K562 (cell line): ENCODE data around the gene NAA40. TPM values are rescaled to one million over a fixed set of nuclear protein-coding genes. Genes with fewer than 3 reads are reported as not detected.

Experiments used
- ARID4B ChIP-seq: sonication (generic); formaldehyde crosslinking; IDR thresholded peaks from 2 replicates; pipeline ENCODE4 v1.8.0; 2022; ENCODE audit warnings: mild to moderate bottlenecking, missing genetic modification reagents
- HNRNPL ChIP-seq: fragments of 200-400 bp; formaldehyde crosslinking; IDR thresholded peaks from 2 replicates; pipeline ENCODE4 v1.6.1; 2017; ENCODE audit warnings: low read depth, mild to moderate bottlenecking, low read length
- RBBP5 ChIP-seq: fragments of 200-600 bp; sonication (generic); IDR thresholded peaks from 2 replicates; pipeline ENCODE4 v1.6.1; 2012; ENCODE audit warnings: borderline replicate concordance, mild to moderate bottlenecking, low read length, control low read depth, inconsistent platforms; ENCODE audit not compliant: insufficient read depth, poor library complexity, severe bottlenecking
- TRIM25 ChIP-seq: fragments of 450-650 bp; IDR thresholded peaks from 2 replicates; pipeline ENCODE4 v1.7.0; 2016; ENCODE audit warnings: borderline replicate concordance
- polyA plus RNA-seq, 8 experiments: library from polyadenylated mRNA; depleted of rRNA in 4 of 8; stranded (reverse) in 5 of 8; unstranded in 3 of 8; fragments of >200 nt; fragmentation: Nextera tagmentation in 2 of 8; fragmentation: Illumina TruSeq in 1 of 8; extraction: Ambion mirVana in 2 of 8; extraction: Trizol in 1 of 8; gene quantifications; 2 replicates each; pipeline versions ENCODE4 v1.2.1 to v1.2.3, GENCODE V29; 2011 to 2014; ENCODE audit warnings: inconsistent platforms in 1 of 8, missing spikeins in 1 of 8
- total RNA-seq, 7 experiments: library from RNA; depleted of rRNA in 6 of 7; stranded (reverse); fragments of >200 nt in 6 of 7; fragmentation: Illumina TruSeq in 2 of 7; extraction: Trizol in 2 of 7; gene quantifications; 2 replicates each; pipeline versions ENCODE4 v1.2.1 to v1.2.3, GENCODE V29; 2011 to 2021; ENCODE audit warnings: low replicate concordance in 1 of 7

NAA40 gene
- total and polyA plus RNA-seq, 9 of the 15 experiments (the other 6 are each of a cell fraction or from before 2014, with no cell fraction given): 6.2 to 39.0 (median 23.1) TPM

GRCh38 chr11:64000740-64001483 lies 62.1 kb downstream of the NAA40 start (continued):
- TF ChIP-seq ARID4B (CRISPR knock-in tag): no peak
- no peak for TF ChIP-seq RBBP5
- no peak for TF ChIP-seq TRIM25
- TF ChIP-seq HNRNPL: peak; percentile 78; the same call in 1 of the 2 replicates
